Dendritic cell treated with granulocyte-macrophage colony-stimulating factor and Interleukin-4, amounts not matched to agents 40 ng/mL and 50 ng/mL, for 4 days (primary cell): Measurements from ENCODE around the gene SUCLG1.
"Not testable (repeated sequence)": the region's sequence is repeated elsewhere in the genome, so short reads cannot be mapped to it uniquely, and the experiment has no call there.

Experiments used
- H3K27ac Mint-ChIP-seq: one replicate; pipeline ENCODE4 v1.8.0; 2022; ENCODE audit warnings: mild to moderate bottlenecking, mixed read lengths
- H3K27me3 Mint-ChIP-seq: one replicate; pipeline ENCODE4 v1.8.0; 2022; ENCODE audit warnings: mild to moderate bottlenecking, mixed read lengths
- H3K36me3 Mint-ChIP-seq: one replicate; pipeline ENCODE4 v1.8.0; 2022; ENCODE audit warnings: low read depth, mixed read lengths
- H3K4me1 Mint-ChIP-seq: one replicate; pipeline ENCODE4 v1.8.0; 2022; ENCODE audit warnings: low read depth, mixed read lengths
- H3K4me3 Mint-ChIP-seq: one replicate; pipeline ENCODE4 v1.8.0; 2022; ENCODE audit warnings: mild to moderate bottlenecking, moderate library complexity, mixed read lengths
- H3K9me3 Mint-ChIP-seq: one replicate; pipeline ENCODE4 v1.8.0; 2022; ENCODE audit warnings: mixed read lengths
- intact Hi-C: fragments of 100-400 bp; cut with micrococcal nuclease; formaldehyde crosslinking; loops from one replicate; pipeline ENCODE4 v1.15.0; 2022

SUCLG1 gene

DNA sequence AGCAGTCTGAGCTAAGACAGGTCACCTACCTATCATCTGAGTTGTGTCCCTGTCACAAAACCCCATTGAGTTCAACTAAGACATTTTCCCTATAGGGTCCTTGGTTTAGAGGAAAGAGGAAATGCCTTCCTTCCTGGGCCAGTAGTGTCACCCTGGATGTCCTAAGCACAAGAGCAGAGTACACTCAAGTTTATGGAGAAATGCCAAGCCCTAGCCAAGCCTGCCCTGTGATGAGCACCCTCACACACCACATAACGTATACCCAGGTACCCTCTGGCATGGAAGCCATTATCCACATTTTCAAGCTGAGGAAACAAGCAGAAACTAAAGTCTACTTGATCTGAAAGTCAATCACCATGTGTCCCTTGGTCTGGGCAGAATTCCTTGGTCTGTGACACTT is 37.3 kb downstream of the SUCLG1 start:
- intact Hi-C loops: no loop called here
- H3K27me3 Mint-ChIP-seq: no peaks in the 10 kb centered on the region
- H3K4me1 Mint-ChIP-seq: no peaks in the 10 kb centered on the region
- H3K4me3 Mint-ChIP-seq: no peak overlapping the region
- peaks cover 42% of the 10 kb centered on the region for H3K36me3 Mint-ChIP-seq
- no peak overlapping the region for H3K27ac Mint-ChIP-seq
- no peaks in the 10 kb centered on the region for H3K9me3 Mint-ChIP-seq

GRCh38 chr2:84421197-84421596 is 37.9 kb downstream of the SUCLG1 start:
- Mint-ChIP-seq H3K4me1 (no peaks in the 10 kb centered on the region), H3K9me3 (no peaks in the 10 kb centered on the region), H3K36me3 (peaks cover 42% of the 10 kb centered on the region), H3K27me3 (no peaks in the 10 kb centered on the region), H3K27ac (no peak overlapping the region), H3K4me3 (no peak overlapping the region)
- intact Hi-C loops: no loop called here

- H3K4me3 Mint-ChIP-seq: no peak overlapping the region
- H3K9me3 Mint-ChIP-seq: no peaks in the 10 kb centered on the region
- intact Hi-C loops: no loop called here
- no peaks in the 10 kb centered on the region for H3K27me3 Mint-ChIP-seq
- no peaks in the 10 kb centered on the region for H3K4me1 Mint-ChIP-seq
- H3K36me3 Mint-ChIP-seq: peaks cover 9% of the 10 kb centered on the region
- H3K27ac Mint-ChIP-seq: no peak overlapping the region
These were observed 41.5 kb downstream of the SUCLG1 start for GRCh38 chr2:84417453-84418145.

- H3K36me3 Mint-ChIP-seq: no peaks in the 10 kb centered on the region
- no peaks in the 10 kb centered on the region for H3K9me3 Mint-ChIP-seq
- no peak overlapping the region for H3K4me3 Mint-ChIP-seq
- H3K27ac Mint-ChIP-seq: no peak overlapping the region
- no peaks in the 10 kb centered on the region for H3K27me3 Mint-ChIP-seq
- no peaks in the 10 kb centered on the region for H3K4me1 Mint-ChIP-seq
- intact Hi-C loops: no loop called here
These were observed 49.5 kb downstream of the SUCLG1 start for GRCh38 chr2:84409531-84409930.

DNA sequence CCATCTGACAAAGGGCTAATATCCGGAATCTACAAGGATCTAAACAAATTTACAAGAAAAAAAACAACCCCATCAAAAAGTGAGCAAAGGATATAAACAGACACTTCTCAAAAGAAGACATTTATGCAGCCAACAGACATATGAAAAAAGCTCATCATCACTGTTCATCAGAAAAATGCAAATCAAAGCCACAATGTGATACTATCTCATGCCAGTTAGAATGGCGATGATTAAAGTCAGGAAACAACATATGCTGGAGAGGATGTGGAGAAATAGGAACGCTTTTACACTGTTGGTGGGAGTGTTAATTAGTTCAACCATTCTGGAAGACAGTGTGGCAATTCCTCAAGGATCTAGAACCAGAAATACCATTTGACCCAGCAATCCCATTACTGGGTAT is 57.0 kb downstream of the SUCLG1 start:
- H3K36me3 Mint-ChIP-seq, H3K4me1 Mint-ChIP-seq, intact Hi-C loops, H3K27ac Mint-ChIP-seq, H3K9me3 Mint-ChIP-seq, H3K27me3 Mint-ChIP-seq, H3K4me3 Mint-ChIP-seq: not testable (repeated sequence)

DNA sequence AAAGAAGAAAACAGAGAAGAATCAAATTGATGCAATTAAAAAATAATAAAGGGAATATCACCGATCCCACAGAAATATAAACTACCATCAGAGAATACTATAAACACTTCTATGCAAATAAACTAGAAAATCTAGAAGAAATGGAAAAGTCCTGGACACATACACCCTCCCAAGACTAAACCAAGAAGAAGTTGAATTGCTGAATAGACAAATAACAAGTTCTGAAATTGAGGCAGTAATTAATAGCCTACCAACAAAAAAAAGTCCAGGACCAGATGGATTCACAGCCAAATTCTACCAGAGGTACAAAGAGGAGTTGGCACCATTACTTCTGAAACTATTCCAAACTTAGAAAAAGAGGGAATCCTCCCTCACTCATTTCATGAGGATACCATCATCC is 59.2 kb downstream of the SUCLG1 start:
- H3K27me3 Mint-ChIP-seq, H3K27ac Mint-ChIP-seq, H3K4me1 Mint-ChIP-seq, intact Hi-C loops, H3K4me3 Mint-ChIP-seq, H3K9me3 Mint-ChIP-seq, H3K36me3 Mint-ChIP-seq: not testable (repeated sequence)

- intact Hi-C loops: no loop called here
These were observed 63.3 kb downstream of the SUCLG1 start for GRCh38 chr2:84395820-84396219.

GRCh38 chr2:84394628-84395027 is 64.5 kb downstream of the SUCLG1 start:
- no peaks in the 10 kb centered on the region for H3K36me3 Mint-ChIP-seq
- no peak overlapping the region for H3K4me3 Mint-ChIP-seq
- H3K4me1 Mint-ChIP-seq: no peaks in the 10 kb centered on the region
- no peaks in the 10 kb centered on the region for H3K9me3 Mint-ChIP-seq
- H3K27ac Mint-ChIP-seq: no peak overlapping the region
- H3K27me3 Mint-ChIP-seq: no peaks in the 10 kb centered on the region
- intact Hi-C loops: no loop called here

More at GRCh38 chr2:84395820-84396219, 63.3 kb downstream of the SUCLG1 start:
- Mint-ChIP-seq H3K36me3 (no peaks in the 10 kb centered on the region), H3K4me3 (no peak overlapping the region), H3K27ac (no peak overlapping the region), H3K9me3 (no peaks in the 10 kb centered on the region), H3K4me1 (no peaks in the 10 kb centered on the region), H3K27me3 (no peaks in the 10 kb centered on the region)

- Mint-ChIP-seq H3K4me3 (no peak overlapping the region), H3K27ac (no peak overlapping the region), H3K9me3 (no peaks in the 10 kb centered on the region), H3K4me1 (no peaks in the 10 kb centered on the region), H3K27me3 (no peaks in the 10 kb centered on the region), H3K36me3 (no peaks in the 10 kb centered on the region)
- intact Hi-C loops: no loop called here
These were observed 65.3 kb downstream of the SUCLG1 start for GRCh38 chr2:84393829-84394228.

GRCh38 chr2:84389794-84390193 is 69.3 kb downstream of the SUCLG1 start:
- no peak overlapping the region for H3K27ac Mint-ChIP-seq
- no peaks in the 10 kb centered on the region for H3K36me3 Mint-ChIP-seq
- no peaks in the 10 kb centered on the region for H3K4me1 Mint-ChIP-seq
- no peaks in the 10 kb centered on the region for H3K9me3 Mint-ChIP-seq
- H3K27me3 Mint-ChIP-seq: no peaks in the 10 kb centered on the region
- H3K4me3 Mint-ChIP-seq: no peak overlapping the region
- intact Hi-C loops: no loop called here

DNA sequence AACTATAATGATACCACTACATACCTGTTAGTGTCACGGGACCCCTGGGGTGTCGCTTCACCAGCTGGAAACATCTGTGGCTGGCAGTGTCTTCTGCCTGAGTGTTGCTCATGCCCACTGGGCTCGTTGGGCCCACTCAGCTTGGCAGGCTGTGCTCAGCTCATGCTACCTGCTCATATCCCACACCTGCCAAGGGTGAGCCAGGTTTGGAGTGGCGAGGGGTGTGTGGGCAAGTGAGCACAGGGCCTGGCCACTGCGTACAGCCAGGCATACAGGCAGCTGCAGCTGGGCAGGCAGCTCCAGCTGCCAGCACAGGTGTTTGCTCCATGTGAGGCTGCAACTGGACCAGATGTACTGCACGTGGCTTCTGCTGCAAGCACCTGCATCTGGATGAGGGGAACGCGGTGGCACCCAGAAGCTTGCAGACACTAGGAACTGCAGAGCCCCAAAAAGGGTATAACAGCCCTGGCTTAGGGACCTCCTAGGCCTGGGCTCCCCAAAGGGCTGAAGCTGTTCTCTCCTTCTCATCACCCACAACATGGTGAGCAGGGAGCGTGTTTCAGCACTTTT is 70.1 kb downstream of the SUCLG1 start:
- no peaks in the 10 kb centered on the region for H3K4me1 Mint-ChIP-seq
- intact Hi-C loops: no loop called here
- no peaks in the 10 kb centered on the region for H3K36me3 Mint-ChIP-seq
- no peak overlapping the region for H3K27ac Mint-ChIP-seq
- no peaks in the 10 kb centered on the region for H3K27me3 Mint-ChIP-seq
- no peaks in the 10 kb centered on the region for H3K9me3 Mint-ChIP-seq
- H3K4me3 Mint-ChIP-seq: no peak overlapping the region

DNA sequence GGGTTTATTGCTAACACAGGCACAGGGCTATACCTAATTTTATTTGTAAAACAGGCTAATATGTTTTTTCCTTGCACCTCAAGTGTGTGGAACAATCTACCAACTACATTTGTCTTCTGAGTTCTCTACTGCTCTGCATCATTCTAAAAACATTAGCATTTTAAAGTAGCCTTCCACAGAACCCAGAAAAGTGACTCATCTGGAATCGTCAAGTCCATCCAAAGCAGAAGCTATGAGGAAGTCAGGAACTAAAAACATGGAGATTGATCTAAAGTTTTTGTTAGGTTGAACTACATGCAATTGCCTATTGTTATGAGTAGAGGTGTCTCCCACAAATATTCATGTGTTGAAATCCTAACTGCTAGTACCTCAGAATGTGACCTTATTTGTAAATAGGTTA is 70.9 kb downstream of the SUCLG1 start:
- Mint-ChIP-seq H3K27me3 (no peaks in the 10 kb centered on the region), H3K4me3 (no peak overlapping the region), H3K36me3 (no peaks in the 10 kb centered on the region), H3K27ac (no peak overlapping the region), H3K4me1 (no peaks in the 10 kb centered on the region), H3K9me3 (no peaks in the 10 kb centered on the region)
- intact Hi-C loops: no loop called here

GRCh38 chr2:84386336-84387040 is 72.6 kb downstream of the SUCLG1 start:
- Mint-ChIP-seq H3K4me3 (no peak overlapping the region), H3K27ac (no peak overlapping the region), H3K4me1 (no peaks in the 10 kb centered on the region), H3K9me3 (no peaks in the 10 kb centered on the region), H3K27me3 (no peaks in the 10 kb centered on the region), H3K36me3 (no peaks in the 10 kb centered on the region)
- intact Hi-C loops: no loop called here

- Mint-ChIP-seq H3K4me3 (no peak overlapping the region), H3K27ac (no peak overlapping the region), H3K9me3 (no peaks in the 10 kb centered on the region), H3K36me3 (no peaks in the 10 kb centered on the region), H3K4me1 (no peaks in the 10 kb centered on the region), H3K27me3 (no peaks in the 10 kb centered on the region)
- intact Hi-C loops: no loop called here
These were observed 75.8 kb downstream of the SUCLG1 start for GRCh38 chr2:84383271-84383670.
